NB4 (cell line): ENCODE measurements around the gene PPFIBP2.

ENCODE experiments used
- DNase-seq: peaks from one replicate; pipeline ENCODE4 v3.0.0; 2010; ENCODE audit warnings: low read depth
- H3K4me3 ChIP-seq: one replicate; pipeline ENCODE4 v1.5.1; 2011; ENCODE audit warnings: mild to moderate bottlenecking, low read depth, low read length, moderate library complexity
- CTCF ChIP-seq: IDR thresholded peaks from one replicate; pipeline ENCODE4 v1.5.1; 2012; ENCODE audit warnings: low read depth, low read length
- MYC ChIP-seq: IDR thresholded peaks from 2 replicates; pipeline ENCODE4 v1.6.1; 2011; ENCODE audit warnings: low read depth, low read length
- POLR2A ChIP-seq: IDR thresholded peaks from 2 replicates; pipeline ENCODE4 v1.6.1; 2011; ENCODE audit warnings: mild to moderate bottlenecking; ENCODE audit not compliant: insufficient read length; ENCODE audit errors: extremely low read depth
- TF ChIP-seq, protein P1 (sequence below): IDR thresholded peaks from 2 replicates; pipeline ENCODE4 v1.6.1; 2011; ENCODE audit warnings: low read depth, low read length

The PPFIBP2 gene

DNA sequence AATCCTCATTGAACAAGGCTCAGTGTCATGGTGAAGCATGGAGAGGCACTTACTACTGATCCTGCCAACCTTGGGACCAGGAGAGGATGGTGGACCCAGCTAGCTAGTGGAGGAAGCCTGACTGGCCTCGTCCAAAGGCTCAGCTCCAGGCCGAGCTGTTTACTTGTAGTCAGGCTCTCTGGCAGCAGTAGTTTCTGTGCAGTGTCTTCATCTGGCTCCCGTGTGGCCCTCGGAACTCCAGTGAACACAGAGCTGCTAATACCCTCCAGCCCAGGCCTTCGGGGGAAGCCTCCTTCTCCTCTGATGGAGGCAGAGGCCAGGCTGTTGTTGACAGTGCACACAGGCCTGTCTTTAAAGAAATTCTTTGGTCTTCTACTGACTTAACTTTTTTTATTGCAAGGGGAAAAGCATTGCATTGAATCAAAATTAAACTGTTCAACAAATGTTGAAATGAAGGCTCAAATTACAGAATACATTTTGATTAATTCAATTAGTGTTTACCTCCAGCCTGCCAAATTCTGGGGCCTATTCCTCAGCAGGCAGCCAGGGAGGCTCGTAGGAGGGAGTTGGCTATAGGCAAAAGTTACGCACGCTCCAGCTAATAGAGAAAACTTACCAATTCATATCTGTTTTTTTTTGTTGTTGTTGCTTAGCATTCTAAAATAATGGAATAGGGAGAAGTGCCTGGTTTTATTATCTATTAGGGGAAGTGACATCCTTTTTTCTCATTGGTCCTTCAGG, 18.8 kb downstream of the PPFIBP2 start:
- no peak overlapping the region for H3K4me3 ChIP-seq
- no peak for DNase-seq
- TF ChIP-seq, protein P1, sequence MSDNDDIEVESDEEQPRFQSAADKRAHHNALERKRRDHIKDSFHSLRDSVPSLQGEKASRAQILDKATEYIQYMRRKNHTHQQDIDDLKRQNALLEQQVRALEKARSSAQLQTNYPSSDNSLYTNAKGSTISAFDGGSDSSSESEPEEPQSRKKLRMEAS: no peak
- TF ChIP-seq CTCF: no peak
- TF ChIP-seq MYC: no peak
- no peak for TF ChIP-seq POLR2A

DNA sequence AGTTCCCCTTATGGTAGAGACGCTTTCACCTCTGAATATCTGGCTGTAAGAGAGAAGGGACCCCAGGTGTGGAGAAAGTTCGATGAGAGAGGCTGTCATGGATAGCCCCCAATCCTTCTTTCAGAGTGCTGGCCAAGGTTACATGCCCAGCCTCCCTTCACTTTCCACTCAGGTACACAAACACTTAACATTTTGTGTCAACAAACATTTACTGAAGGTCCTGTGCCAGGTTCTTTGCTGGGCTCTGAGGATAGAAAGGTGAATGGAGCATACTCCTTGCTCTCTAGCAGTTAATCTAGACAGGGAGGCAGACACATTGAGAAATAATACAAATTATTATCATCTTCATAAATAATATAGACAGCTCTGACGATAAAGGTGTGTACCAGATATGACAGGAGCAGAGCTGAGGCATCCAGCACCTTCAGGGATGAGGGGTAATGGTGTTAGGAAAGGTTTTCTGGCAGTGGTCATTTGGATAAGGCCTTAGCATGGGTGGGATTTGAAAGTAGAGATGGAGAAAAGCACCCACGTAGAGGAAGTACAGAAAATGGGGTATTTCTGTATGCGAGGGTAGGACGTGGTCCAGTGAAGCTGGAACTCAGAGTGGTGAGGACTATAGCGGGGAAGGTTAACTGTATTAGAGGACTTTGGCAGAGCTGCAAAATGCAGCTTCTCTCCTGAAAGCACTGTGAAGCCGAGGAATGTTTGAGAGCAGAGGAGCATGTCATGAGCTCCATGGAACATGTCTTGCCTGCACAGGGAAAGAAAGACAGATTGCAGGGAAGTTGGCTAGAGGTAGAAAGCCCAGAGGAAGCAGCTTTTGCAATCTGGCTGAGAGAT, 19.6 kb downstream of the PPFIBP2 start:
- H3K4me3 ChIP-seq: no peak overlapping the region
- DNase-seq: no peak
- TF ChIP-seq CTCF: no peak
- TF ChIP-seq, protein P1: no peak
- TF ChIP-seq MYC: no peak
- no peak for TF ChIP-seq POLR2A

DNA sequence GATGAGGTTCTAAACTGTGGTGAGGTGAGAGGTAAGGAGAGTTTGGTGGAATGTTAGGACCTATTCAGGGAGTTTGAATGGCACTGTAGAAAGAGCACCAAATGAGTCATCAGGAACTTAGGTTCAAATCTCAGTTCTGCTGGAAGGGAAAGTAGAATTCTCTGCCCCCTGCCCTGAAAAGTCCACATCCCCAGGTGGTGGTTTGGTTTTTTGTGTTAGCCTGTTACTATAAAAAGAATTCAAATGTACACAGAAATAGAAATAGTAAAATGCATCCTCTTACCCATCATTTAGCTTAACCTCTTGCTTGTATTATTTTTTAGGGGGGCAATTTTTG, 20.2 kb downstream of the PPFIBP2 start:
- DNase-seq: no peak
- TF ChIP-seq CTCF (no peak), MYC (no peak), POLR2A (no peak)
- TF ChIP-seq, protein P1: no peak

DNA sequence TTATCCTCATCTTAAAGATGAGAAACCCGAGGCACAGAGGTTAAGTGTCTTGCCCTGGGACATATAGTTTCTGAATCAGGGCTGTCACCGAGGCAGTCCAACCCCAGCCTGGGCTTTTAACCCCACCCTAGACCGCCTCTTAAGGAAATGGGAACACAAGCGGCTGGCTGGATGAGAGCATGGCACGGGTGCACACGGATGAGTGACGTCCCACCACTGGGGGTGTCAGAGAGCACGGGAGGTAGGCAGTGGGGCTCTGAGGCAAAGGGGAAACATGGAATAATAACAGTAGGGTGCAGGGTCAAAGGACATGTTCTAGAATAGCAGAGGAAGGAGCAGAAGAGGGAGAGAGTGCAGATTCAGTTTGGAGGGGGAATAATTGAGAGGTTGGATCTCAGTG, 22.3 kb downstream of the PPFIBP2 start:
- no peak for DNase-seq
- H3K4me3 ChIP-seq: no peak overlapping the region
- peak; percentile 36 for TF ChIP-seq CTCF
- no peak for TF ChIP-seq POLR2A
- TF ChIP-seq, protein P1: no peak

More for the DNA sequence above, 20.2 kb downstream of the PPFIBP2 start:
- no peak overlapping the region for H3K4me3 ChIP-seq

DNA sequence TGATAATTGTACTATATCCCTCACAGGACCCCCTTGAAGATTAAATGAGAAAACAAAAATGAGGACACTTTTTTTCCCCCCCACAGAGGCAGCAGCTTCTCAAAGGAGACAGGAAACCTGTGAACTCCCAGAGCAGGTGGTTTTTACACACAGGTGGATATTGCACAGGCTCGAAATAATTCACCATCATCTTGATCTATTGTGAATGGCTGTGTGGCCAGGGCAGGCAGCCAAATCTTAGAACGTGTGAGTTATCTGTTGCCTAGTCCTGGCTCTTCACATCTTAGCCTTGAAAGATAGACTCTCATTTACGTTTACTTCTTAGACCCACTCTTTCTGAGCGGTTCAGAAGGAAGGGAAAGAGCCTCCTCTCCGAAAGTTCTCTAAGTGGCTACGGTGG, 23.5 kb downstream of the PPFIBP2 start:
- DNase-seq: no peak
- no peak for TF ChIP-seq POLR2A
- TF ChIP-seq, protein P1: no peak
- no peak overlapping the region for H3K4me3 ChIP-seq

GRCh38 chr11:7538031-7538430, 24.2 kb downstream of the PPFIBP2 start:
- DNase-seq: no peak

More at GRCh38 chr11:7538031-7538430, 24.2 kb downstream of the PPFIBP2 start:
- no peak overlapping the region for H3K4me3 ChIP-seq
- no peak for TF ChIP-seq MYC
- TF ChIP-seq, protein P1: no peak
- TF ChIP-seq POLR2A: no peak
- no peak for TF ChIP-seq CTCF
